ENCODE measurements around the gene PDE1C.

The PDE1C gene

GRCh38 chr7:32022966-32023365 is 47.2 kb downstream of the PDE1C start:
- H3K4me2 ChIP-seq (ENCODE audit: low read length, poor library complexity, severe bottlenecking), result no peak overlapping the region
- H3K14ac ChIP-seq (ENCODE audit: low read length in 2 of 2), result no peak overlapping the region
- no peak overlapping the region for H2AFZ ChIP-seq (ENCODE audit: low read depth, low read length)
- H2BK15ac ChIP-seq (ENCODE audit: low read depth, poor library complexity, severe bottlenecking), result no peak overlapping the region
- no peaks in the 10 kb centered on the region for H3K9me3 ChIP-seq (ENCODE audit: control insufficient read depth, low read length)
- H3K27ac ChIP-seq (ENCODE audit: low read length, poor library complexity, severe bottlenecking), result no peak overlapping the region
- no peak overlapping the region for H3K4ac ChIP-seq (ENCODE audit: low read depth in 1 of 2, low read length in 2 of 2)
- no peak overlapping the region for H2BK120ac ChIP-seq (ENCODE audit: low read depth, low read length)
- peaks cover 8 to 11% of the 10 kb centered on the region in 2 experiments for H3K36me3 ChIP-seq (ENCODE audit: control insufficient read depth in 1 of 2, insufficient read depth in 2 of 2, low read depth in 1 of 2, low read length in 2 of 2)
- DNase-seq, result no peak
- H4K91ac ChIP-seq (ENCODE audit: low read length), result no peak overlapping the region
- no peaks in the 10 kb centered on the region for H3K4me1 ChIP-seq (ENCODE audit: control insufficient read depth, insufficient read depth, low read depth, low read length)
- peaks cover 21% of the 10 kb centered on the region for H3K79me1 ChIP-seq (replicated peaks; ENCODE audit: low read length, poor library complexity, severe bottlenecking)
- no peak overlapping the region for H4K8ac ChIP-seq (ENCODE audit: low read length)
- no peak overlapping the region for H3K23ac ChIP-seq (ENCODE audit: low read length in 2 of 2)
- H3K4me3 ChIP-seq (ENCODE audit: insufficient read depth in 1 of 2, low read depth in 1 of 2, low read length in 2 of 2), result no peak overlapping the region
- no peak overlapping the region for H2AK5ac ChIP-seq (ENCODE audit: low read length, severe bottlenecking)
- no peak overlapping the region for H3K9ac ChIP-seq (ENCODE audit: low read length)
- no peak overlapping the region for H3K18ac ChIP-seq (ENCODE audit: low read depth in 1 of 2, low read length in 2 of 2)
- WGBS, result 94% methylated on average over 3 of the region's 4 CpGs
- no peak overlapping the region for H2BK12ac ChIP-seq (ENCODE audit: low read length in 2 of 2)
- no peak overlapping the region for H2BK5ac ChIP-seq (ENCODE audit: low read depth, low read length, poor library complexity, severe bottlenecking)
- no peaks in the 10 kb centered on the region for H3K27me3 ChIP-seq (ENCODE audit: control insufficient read depth in 1 of 2, insufficient read depth in 1 of 2, low read length in 2 of 2)

GRCh38 chr7:32020551-32021159 is 49.6 kb downstream of the PDE1C start:
- Histone ChIP-seq H2BK5ac (ENCODE audit: low read depth, low read length, poor library complexity, severe bottlenecking) (no peak overlapping the region), H3K4me1 (ENCODE audit: control insufficient read depth, insufficient read depth, low read depth, low read length) (no peaks in the 10 kb centered on the region), H2AK5ac (ENCODE audit: low read length, severe bottlenecking) (no peak overlapping the region), H3K9me3 (ENCODE audit: control insufficient read depth, low read length) (peaks cover 7% of the 10 kb centered on the region), H3K79me1 (replicated peaks; ENCODE audit: low read length, poor library complexity, severe bottlenecking) (peaks cover 17% of the 10 kb centered on the region), H3K18ac (ENCODE audit: low read depth in 1 of 2, low read length in 2 of 2) (no peak overlapping the region), H3K27ac (ENCODE audit: low read length, poor library complexity, severe bottlenecking) (peak overlapping the region; percentile 11), H3K36me3 (ENCODE audit: control insufficient read depth in 1 of 2, insufficient read depth in 2 of 2, low read depth in 1 of 2, low read length in 2 of 2) (peaks cover 5 to 20% of the 10 kb centered on the region in 2 experiments), H3K23ac (ENCODE audit: low read length in 2 of 2) (no peak overlapping the region), H3K4me3 (ENCODE audit: insufficient read depth in 1 of 2, low read depth in 1 of 2, low read length in 2 of 2) (no peak overlapping the region), H3K9ac (ENCODE audit: low read length) (no peak overlapping the region), H2BK12ac (ENCODE audit: low read length in 2 of 2) (peak overlapping the region in 1 of 2 experiments; percentile 18), H3K4me2 (ENCODE audit: low read length, poor library complexity, severe bottlenecking) (no peak overlapping the region), H2BK15ac (ENCODE audit: low read depth, poor library complexity, severe bottlenecking) (no peak overlapping the region), H2BK120ac (ENCODE audit: low read depth, low read length) (no peak overlapping the region), H3K4ac (ENCODE audit: low read depth in 1 of 2, low read length in 2 of 2) (no peak overlapping the region), H2AFZ (ENCODE audit: low read depth, low read length) (no peak overlapping the region), H3K27me3 (ENCODE audit: control insufficient read depth in 1 of 2, insufficient read depth in 1 of 2, low read length in 2 of 2) (no peaks in the 10 kb centered on the region), H3K14ac (ENCODE audit: low read length in 2 of 2) (no peak overlapping the region), H4K91ac (ENCODE audit: low read length) (no peak overlapping the region), H4K8ac (ENCODE audit: low read length) (no peak overlapping the region)
- WGBS, result 72% methylated on average over 2 of the region's 2 CpGs
- peak; percentile 22 for DNase-seq

GRCh38 chr7:32018845-32019578 is 51.2 kb downstream of the PDE1C start:
- Histone ChIP-seq H3K18ac (ENCODE audit: low read depth in 1 of 2, low read length in 2 of 2) (peak overlapping the region in 1 of 2 experiments; percentile 12), H3K27me3 (ENCODE audit: control insufficient read depth in 1 of 2, insufficient read depth in 1 of 2, low read length in 2 of 2) (no peaks in the 10 kb centered on the region), H3K4me1 (ENCODE audit: control insufficient read depth, insufficient read depth, low read depth, low read length) (no peaks in the 10 kb centered on the region), H3K9me3 (ENCODE audit: control insufficient read depth, low read length) (peaks cover 9% of the 10 kb centered on the region), H3K4ac (ENCODE audit: low read depth in 1 of 2, low read length in 2 of 2) (no peak overlapping the region), H2AK5ac (ENCODE audit: low read length, severe bottlenecking) (no peak overlapping the region), H3K27ac (ENCODE audit: low read length, poor library complexity, severe bottlenecking) (peak overlapping the region; percentile 52), H2BK120ac (ENCODE audit: low read depth, low read length) (no peak overlapping the region), H4K8ac (ENCODE audit: low read length) (no peak overlapping the region), H2BK5ac (ENCODE audit: low read depth, low read length, poor library complexity, severe bottlenecking) (no peak overlapping the region), H3K14ac (ENCODE audit: low read length in 2 of 2) (no peak overlapping the region), H3K4me2 (ENCODE audit: low read length, poor library complexity, severe bottlenecking) (no peak overlapping the region), H3K36me3 (ENCODE audit: control insufficient read depth in 1 of 2, insufficient read depth in 2 of 2, low read depth in 1 of 2, low read length in 2 of 2) (peaks cover 2 to 14% of the 10 kb centered on the region in 2 experiments), H2BK15ac (ENCODE audit: low read depth, poor library complexity, severe bottlenecking) (no peak overlapping the region), H3K9ac (ENCODE audit: low read length) (no peak overlapping the region), H4K91ac (ENCODE audit: low read length) (no peak overlapping the region), H3K79me1 (replicated peaks; ENCODE audit: low read length, poor library complexity, severe bottlenecking) (peaks cover 10% of the 10 kb centered on the region), H3K4me3 (ENCODE audit: insufficient read depth in 1 of 2, low read depth in 1 of 2, low read length in 2 of 2) (no peak overlapping the region), H2AFZ (ENCODE audit: low read depth, low read length) (no peak overlapping the region), H3K23ac (ENCODE audit: low read length in 2 of 2) (no peak overlapping the region), H2BK12ac (ENCODE audit: low read length in 2 of 2) (no peak overlapping the region)
- WGBS, result 97% methylated on average over 2 of the region's 2 CpGs
- DNase-seq, result no peak

GRCh38 chr7:32015133-32015532 is 55.1 kb downstream of the PDE1C start:
- no peak overlapping the region for H4K91ac ChIP-seq (ENCODE audit: low read length)
- DNase-seq, result no peak
- no peak overlapping the region for H3K4me3 ChIP-seq (ENCODE audit: insufficient read depth in 1 of 2, low read depth in 1 of 2, low read length in 2 of 2)
- peaks cover 12% of the 10 kb centered on the region for H3K79me1 ChIP-seq (replicated peaks; ENCODE audit: low read length, poor library complexity, severe bottlenecking)
- H3K4me2 ChIP-seq (ENCODE audit: low read length, poor library complexity, severe bottlenecking), result no peak overlapping the region
- no peak overlapping the region for H3K18ac ChIP-seq (ENCODE audit: low read depth in 1 of 2, low read length in 2 of 2)
- H3K23ac ChIP-seq (ENCODE audit: low read length in 2 of 2), result no peak overlapping the region
- H3K27me3 ChIP-seq (ENCODE audit: control insufficient read depth in 1 of 2, insufficient read depth in 1 of 2, low read length in 2 of 2), result no peaks in the 10 kb centered on the region
- no peak overlapping the region for H3K9ac ChIP-seq (ENCODE audit: low read length)
- no peak overlapping the region for H3K27ac ChIP-seq (ENCODE audit: low read length, poor library complexity, severe bottlenecking)
- H3K14ac ChIP-seq (ENCODE audit: low read length in 2 of 2), result no peak overlapping the region
- no peaks in the 10 kb centered on the region for H3K4me1 ChIP-seq (ENCODE audit: control insufficient read depth, insufficient read depth, low read depth, low read length)
- peaks cover 20% of the 10 kb centered on the region for H3K9me3 ChIP-seq (ENCODE audit: control insufficient read depth, low read length)
- H2BK15ac ChIP-seq (ENCODE audit: low read depth, poor library complexity, severe bottlenecking), result no peak overlapping the region
- no peak overlapping the region for H2AFZ ChIP-seq (ENCODE audit: low read depth, low read length)
- H2BK5ac ChIP-seq (ENCODE audit: low read depth, low read length, poor library complexity, severe bottlenecking), result no peak overlapping the region
- no peak overlapping the region for H2BK12ac ChIP-seq (ENCODE audit: low read length in 2 of 2)
- no peak overlapping the region for H2BK120ac ChIP-seq (ENCODE audit: low read depth, low read length)
- 80% methylated on average over 2 of the region's 2 CpGs for WGBS
- no peak overlapping the region for H3K4ac ChIP-seq (ENCODE audit: low read depth in 1 of 2, low read length in 2 of 2)
- H4K8ac ChIP-seq (ENCODE audit: low read length), result no peak overlapping the region
- H3K36me3 ChIP-seq (ENCODE audit: control insufficient read depth in 1 of 2, insufficient read depth in 2 of 2, low read depth in 1 of 2, low read length in 2 of 2), result peaks cover 6 to 18% of the 10 kb centered on the region in 2 experiments
- H2AK5ac ChIP-seq (ENCODE audit: low read length, severe bottlenecking), result no peak overlapping the region

All from mesenchymal stem cell (in vitro differentiated cells and primary cell).